Smooth muscle cell (in vitro differentiated cells): ENCODE results near the gene MANF. TPM values are rescaled to one million over a fixed set of nuclear protein-coding genes. Genes with fewer than 3 reads are reported as not detected.

Experiments used
- DNase-seq: peaks from one replicate; lab custom pipeline; 2025; ENCODE audit not compliant: unreplicated experiment; lab: John Stamatoyannopoulos, UW
- H2AFZ ChIP-seq: fragments of 200-600 bp; sonication (generic); 2 replicates; pipeline ENCODE4 v1.6.0; 2016; ENCODE audit warnings: antibody characterized with exemption, low read depth, mild to moderate bottlenecking
- H3F3A ChIP-seq: fragments of 200-600 bp; sonication (generic); 2 replicates; pipeline ENCODE4 v1.6.0; 2017; ENCODE audit warnings: antibody characterized with exemption, low read depth
- H3K27ac ChIP-seq: fragments of 200-600 bp; sonication (generic); 2 replicates; pipeline ENCODE4 v1.5.1; 2016; ENCODE audit warnings: low read depth, mild to moderate bottlenecking
- H3K27me3 ChIP-seq: fragments of 200-600 bp; sonication (generic); 2 replicates; pipeline ENCODE4 v1.6.1; 2016; ENCODE audit warnings: low read depth, mild to moderate bottlenecking
- H3K36me3 ChIP-seq: fragments of 200-600 bp; sonication (generic); 2 replicates; pipeline ENCODE4 v1.5.1; 2016; ENCODE audit warnings: low read depth
- H3K4me1 ChIP-seq: fragments of 200-600 bp; sonication (generic); 2 replicates; pipeline ENCODE4 v1.5.1; 2016; ENCODE audit warnings: low read depth
- H3K4me2 ChIP-seq: fragments of 200-600 bp; sonication (generic); 2 replicates; pipeline ENCODE4 v1.6.0; 2016; ENCODE audit warnings: mild to moderate bottlenecking
- H3K4me3 ChIP-seq: fragments of 200-600 bp; sonication (generic); 2 replicates; pipeline ENCODE4 v1.5.1; 2016; ENCODE audit warnings: mild to moderate bottlenecking
- H3K79me2 ChIP-seq: fragments of 200-600 bp; sonication (generic); 2 replicates; pipeline ENCODE4 v1.6.0; 2016; ENCODE audit warnings: low read depth, mild to moderate bottlenecking
- H3K9ac ChIP-seq: fragments of 200-600 bp; sonication (generic); 2 replicates; pipeline ENCODE4 v1.6.0; 2016; ENCODE audit warnings: low read depth
- H3K9me3 ChIP-seq: fragments of 200-600 bp; sonication (generic); replicated peaks from 2 replicates; pipeline ENCODE4 v1.5.1; 2016; ENCODE audit warnings: low read depth
- H4K20me1 ChIP-seq: fragments of 200-600 bp; sonication (generic); 2 replicates; pipeline ENCODE4 v1.6.0; 2016; ENCODE audit warnings: low read depth
- WGBS: methylation state at CpG from one replicate; pipeline ENCODE4 v1.1.7; 2016; ENCODE audit warnings: low lambda C conversion rate; 5-methylcytosine and 5-hydroxymethylcytosine counted together
- polyA plus RNA-seq: library from polyadenylated mRNA; unstranded; fragments of >200 nt; fragmentation: Nextera tagmentation; extraction: Ambion mirVana; gene quantifications from 2 replicates; pipeline ENCODE4 v1.2.1, GENCODE V29; 2016
- total RNA-seq: library from RNA; depleted of rRNA; stranded (reverse); fragments of >200 nt; gene quantifications from 2 replicates; pipeline ENCODE4 v1.2.3, GENCODE V29; 2014
- TF ChIP-seq, protein P1 (sequence below): fragments of 200-600 bp; sonication (generic); IDR thresholded peaks from 2 replicates; pipeline ENCODE4 v1.5.1; 2017; ENCODE audit warnings: borderline replicate concordance, mild to moderate bottlenecking, antibody characterized with exemption; ENCODE audit not compliant: insufficient read depth, poor library complexity, severe bottlenecking

The MANF gene
- total and polyA plus RNA-seq, 2 experiments from 2014 or later: 135 to 191 TPM

DNA sequence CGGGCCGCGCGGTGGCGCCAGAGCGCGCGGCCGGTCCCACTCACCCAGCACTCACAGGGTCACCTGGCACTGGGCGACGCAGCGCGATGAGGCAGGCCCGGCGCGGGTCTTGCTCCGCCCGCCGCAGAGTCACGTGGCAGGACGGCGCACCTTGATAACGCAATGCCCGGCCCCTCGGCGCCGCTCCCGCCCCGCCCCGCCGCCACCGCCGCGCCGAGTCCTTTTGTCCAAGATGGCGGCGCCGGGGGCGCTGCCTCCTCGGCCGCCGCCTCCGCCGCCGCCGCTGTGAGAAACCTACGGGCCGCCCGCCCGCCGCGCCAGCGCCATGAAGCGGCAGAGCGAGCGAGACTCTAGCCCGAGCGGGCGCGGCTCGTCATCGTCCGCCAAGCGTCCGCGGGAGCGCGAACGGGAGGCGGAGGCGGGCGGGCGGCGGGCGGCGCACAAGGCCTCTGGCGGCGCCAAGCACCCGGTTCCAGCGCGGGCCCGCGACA is 6.0 kb downstream of the MANF start, which contains the start of gene RBM15B:
Gene RBM15B, plus strand, starts transcription at position 211 of the 491 bp plus-strand sequence. Its CDS starts 115 bp downstream, at position 326.
- no peak within 1 kb of the TSS for H2AFZ ChIP-seq
- peak within 1 kb of the TSS; percentile 97 for H3K4me2 ChIP-seq
- H3K4me3 ChIP-seq: peak within 1 kb of the TSS; percentile 81
- no peaks in the 10 kb centered on the region for H3K9me3 ChIP-seq
- peaks cover 79% of the 10 kb centered on the region for H4K20me1 ChIP-seq
- H3K79me2 ChIP-seq: peaks cover 61% of the 10 kb centered on the region
- peaks cover 64% of the 10 kb centered on the region for H3F3A ChIP-seq
- H3K36me3 ChIP-seq: no peaks in the 10 kb centered on the region
- peak; percentile 90 for DNase-seq
- under 1% methylated on average over 22 of the region's 83 CpGs for WGBS
- H3K27me3 ChIP-seq: no peaks in the 10 kb centered on the region
- peak within 1 kb of the TSS; percentile 97 for H3K27ac ChIP-seq
- TF ChIP-seq, protein P1, sequence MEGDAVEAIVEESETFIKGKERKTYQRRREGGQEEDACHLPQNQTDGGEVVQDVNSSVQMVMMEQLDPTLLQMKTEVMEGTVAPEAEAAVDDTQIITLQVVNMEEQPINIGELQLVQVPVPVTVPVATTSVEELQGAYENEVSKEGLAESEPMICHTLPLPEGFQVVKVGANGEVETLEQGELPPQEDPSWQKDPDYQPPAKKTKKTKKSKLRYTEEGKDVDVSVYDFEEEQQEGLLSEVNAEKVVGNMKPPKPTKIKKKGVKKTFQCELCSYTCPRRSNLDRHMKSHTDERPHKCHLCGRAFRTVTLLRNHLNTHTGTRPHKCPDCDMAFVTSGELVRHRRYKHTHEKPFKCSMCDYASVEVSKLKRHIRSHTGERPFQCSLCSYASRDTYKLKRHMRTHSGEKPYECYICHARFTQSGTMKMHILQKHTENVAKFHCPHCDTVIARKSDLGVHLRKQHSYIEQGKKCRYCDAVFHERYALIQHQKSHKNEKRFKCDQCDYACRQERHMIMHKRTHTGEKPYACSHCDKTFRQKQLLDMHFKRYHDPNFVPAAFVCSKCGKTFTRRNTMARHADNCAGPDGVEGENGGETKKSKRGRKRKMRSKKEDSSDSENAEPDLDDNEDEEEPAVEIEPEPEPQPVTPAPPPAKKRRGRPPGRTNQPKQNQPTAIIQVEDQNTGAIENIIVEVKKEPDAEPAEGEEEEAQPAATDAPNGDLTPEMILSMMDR: peak; percentile 55
- H3K9ac ChIP-seq: peak within 1 kb of the TSS; percentile 97
- peaks cover 46% of the 10 kb centered on the region for H3K4me1 ChIP-seq

DNA sequence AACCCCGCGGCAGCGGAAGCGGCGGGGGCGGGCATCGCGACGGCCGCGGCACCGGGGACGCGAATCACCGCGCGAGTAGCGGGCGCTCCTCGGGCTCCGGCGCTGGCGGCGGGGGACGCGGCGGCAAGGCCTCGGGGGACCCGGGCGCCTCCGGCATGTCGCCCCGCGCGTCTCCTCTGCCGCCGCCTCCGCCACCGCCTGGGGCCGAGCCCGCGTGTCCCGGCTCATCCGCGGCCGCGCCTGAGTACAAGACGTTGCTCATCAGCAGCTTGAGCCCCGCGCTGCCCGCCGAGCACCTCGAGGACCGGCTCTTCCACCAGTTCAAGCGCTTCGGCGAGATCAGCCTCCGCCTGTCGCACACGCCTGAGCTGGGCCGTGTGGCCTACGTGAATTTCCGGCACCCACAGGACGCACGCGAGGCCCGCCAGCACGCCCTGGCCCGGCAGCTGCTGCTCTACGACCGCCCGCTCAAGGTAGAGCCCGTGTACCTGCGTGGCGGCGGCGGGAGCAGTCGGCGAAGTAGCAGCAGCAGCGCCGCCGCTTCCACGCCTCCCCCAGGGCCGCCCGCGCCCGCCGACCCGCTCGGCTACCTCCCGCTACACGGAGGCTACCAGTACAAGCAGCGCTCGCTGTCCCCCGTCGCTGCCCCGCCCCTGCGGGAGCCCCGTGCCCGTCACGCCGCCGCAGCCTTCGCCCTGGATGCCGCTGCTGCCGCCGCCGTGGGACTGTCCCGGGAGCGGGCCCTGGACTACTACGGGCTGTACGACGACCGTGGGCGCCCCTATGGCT is 6.7 kb downstream of the MANF start:
- Histone ChIP-seq H3F3A (peaks cover 65% of the 10 kb centered on the region), H3K27me3 (no peaks in the 10 kb centered on the region), H3K4me3 (peak overlapping the region; percentile 81), H3K9me3 (no peaks in the 10 kb centered on the region), H3K4me2 (peak overlapping the region; percentile 97), H3K79me2 (peaks cover 54% of the 10 kb centered on the region), H3K4me1 (peaks cover 39% of the 10 kb centered on the region), H3K36me3 (no peaks in the 10 kb centered on the region), H3K27ac (peak overlapping the region; percentile 97), H2AFZ (no peak overlapping the region), H3K9ac (peak overlapping the region; percentile 97), H4K20me1 (peaks cover 79% of the 10 kb centered on the region)
- 10% methylated on average over 59 of the region's 115 CpGs for WGBS
- TF ChIP-seq, protein P1: no peak
- DNase-seq: no peak

DNA sequence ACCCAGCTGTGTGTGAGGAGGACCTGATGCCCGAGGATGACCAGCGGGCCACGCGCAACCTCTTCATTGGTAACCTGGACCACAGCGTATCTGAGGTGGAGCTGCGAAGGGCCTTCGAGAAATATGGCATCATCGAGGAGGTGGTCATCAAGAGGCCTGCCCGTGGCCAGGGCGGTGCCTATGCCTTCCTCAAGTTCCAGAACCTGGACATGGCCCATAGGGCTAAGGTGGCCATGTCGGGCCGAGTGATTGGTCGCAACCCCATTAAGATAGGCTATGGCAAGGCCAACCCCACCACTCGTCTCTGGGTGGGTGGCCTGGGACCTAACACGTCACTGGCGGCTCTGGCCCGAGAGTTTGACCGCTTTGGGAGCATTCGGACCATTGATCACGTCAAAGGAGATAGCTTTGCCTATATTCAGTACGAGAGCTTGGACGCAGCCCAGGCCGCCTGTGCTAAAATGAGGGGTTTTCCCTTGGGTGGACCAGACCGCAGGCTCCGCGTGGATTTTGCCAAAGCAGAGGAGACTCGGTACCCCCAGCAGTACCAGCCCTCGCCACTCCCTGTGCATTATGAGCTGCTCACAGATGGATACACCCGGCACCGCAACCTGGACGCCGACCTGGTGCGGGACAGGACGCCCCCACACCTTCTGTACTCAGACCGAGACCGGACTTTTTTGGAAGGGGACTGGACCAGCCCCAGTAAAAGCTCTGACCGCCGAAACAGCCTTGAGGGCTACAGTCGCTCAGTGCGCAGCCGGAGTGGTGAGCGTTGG is 7.5 kb downstream of the MANF start:
- Histone ChIP-seq H3K9me3 (no peaks in the 10 kb centered on the region), H3K4me1 (peaks cover 36% of the 10 kb centered on the region), H3K9ac (peak overlapping the region; percentile 97), H3K79me2 (peaks cover 48% of the 10 kb centered on the region), H3K27ac (peak overlapping the region; percentile 97), H3F3A (peaks cover 58% of the 10 kb centered on the region), H2AFZ (no peak overlapping the region), H3K27me3 (no peaks in the 10 kb centered on the region), H3K4me2 (peak overlapping the region; percentile 97), H3K4me3 (peak overlapping the region; percentile 81), H3K36me3 (no peaks in the 10 kb centered on the region), H4K20me1 (peaks cover 71% of the 10 kb centered on the region)
- WGBS: 94% methylated on average over 42 of the region's 42 CpGs
- no peak for DNase-seq
- TF ChIP-seq, protein P1: no peak
